ENCODE measurements around the gene PLEKHG4B. TPM values are rescaled to one million over a fixed set of nuclear protein-coding genes. Genes with fewer than 3 reads are reported as not detected.

The PLEKHG4B gene
- polyA plus RNA-seq, 1 donor (not counting 4 experiments of a cell fraction or from before 2014, with no cell fraction given) = not detected

DNA sequence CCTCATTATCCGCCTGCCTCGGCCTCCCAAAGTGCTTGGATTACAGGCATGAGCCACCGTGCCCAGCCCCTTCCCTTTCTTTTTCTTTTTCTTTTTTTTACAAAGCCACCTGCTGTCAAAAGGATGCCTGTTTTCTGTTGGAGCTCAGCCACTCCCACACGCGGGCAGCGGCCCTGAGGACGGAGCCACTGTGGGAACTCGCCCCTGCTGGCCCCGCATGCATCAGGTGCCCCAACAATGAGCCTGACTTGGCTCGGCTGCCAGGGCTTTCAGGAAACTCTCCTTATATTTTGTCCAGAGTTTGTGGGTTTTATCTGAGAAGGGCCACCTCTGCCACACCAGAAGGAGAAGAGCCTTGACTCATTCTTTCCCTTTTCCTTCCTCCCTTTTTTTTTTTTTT is 62.3 kb downstream of the PLEKHG4B start:
- Histone ChIP-seq H2AFZ (ENCODE audit: control insufficient read depth, low read length) (no peak overlapping the region), H3K79me2 (ENCODE audit: control insufficient read depth, insufficient read depth, low read length) (no peaks in the 10 kb centered on the region), H4K20me1 (ENCODE audit: control insufficient read depth, extremely low read depth, insufficient read depth, low read length) (no peaks in the 10 kb centered on the region), H3K9me1 (ENCODE audit: control insufficient read depth, extremely low read depth, insufficient read depth, low read length) (no peaks in the 10 kb centered on the region), H3K9ac (ENCODE audit: control insufficient read depth, extremely low read depth, insufficient read depth, low read length) (no peak overlapping the region), H3K4me1 (ENCODE audit: control insufficient read depth, extremely low read depth, insufficient read depth, low read length) (no peaks in the 10 kb centered on the region), H3K27me3 (ENCODE audit: control insufficient read depth, extremely low read depth, insufficient read depth, low read length) (no peaks in the 10 kb centered on the region), H3K4me2 (ENCODE audit: control insufficient read depth, extremely low read depth, insufficient read depth, low read depth, low read length) (no peak overlapping the region), H3K36me3 (ENCODE audit: control insufficient read depth in 2 of 2, extremely low read depth in 1 of 2, insufficient read depth in 2 of 2, low read length in 2 of 2) (no peaks in the 10 kb centered on the region), H3K9me3 (ENCODE audit: control insufficient read depth, low read depth, low read length) (no peaks in the 10 kb centered on the region), H3K4me3 (ENCODE audit: control insufficient read depth in 2 of 3, extremely low read depth in 1 of 3, insufficient read depth in 2 of 3, low read depth in 1 of 3, low read length in 3 of 3) (no peak overlapping the region), H3K27ac (ENCODE audit: control insufficient read depth, insufficient read depth, low read length) (no peak overlapping the region)
- dilution Hi-C loops (cut with MboI; ENCODE audit: extremely low pct_ligation_motif_present, low sequenced_read_pairs) = no loop called here
- no peak for DNase-seq (ENCODE audit: low read depth, low spot score)
- no peak for TF ChIP-seq EZH2 (IDR thresholded peaks at IDR 0.05; ENCODE audit: low read length)
- TF ChIP-seq, protein P1, sequence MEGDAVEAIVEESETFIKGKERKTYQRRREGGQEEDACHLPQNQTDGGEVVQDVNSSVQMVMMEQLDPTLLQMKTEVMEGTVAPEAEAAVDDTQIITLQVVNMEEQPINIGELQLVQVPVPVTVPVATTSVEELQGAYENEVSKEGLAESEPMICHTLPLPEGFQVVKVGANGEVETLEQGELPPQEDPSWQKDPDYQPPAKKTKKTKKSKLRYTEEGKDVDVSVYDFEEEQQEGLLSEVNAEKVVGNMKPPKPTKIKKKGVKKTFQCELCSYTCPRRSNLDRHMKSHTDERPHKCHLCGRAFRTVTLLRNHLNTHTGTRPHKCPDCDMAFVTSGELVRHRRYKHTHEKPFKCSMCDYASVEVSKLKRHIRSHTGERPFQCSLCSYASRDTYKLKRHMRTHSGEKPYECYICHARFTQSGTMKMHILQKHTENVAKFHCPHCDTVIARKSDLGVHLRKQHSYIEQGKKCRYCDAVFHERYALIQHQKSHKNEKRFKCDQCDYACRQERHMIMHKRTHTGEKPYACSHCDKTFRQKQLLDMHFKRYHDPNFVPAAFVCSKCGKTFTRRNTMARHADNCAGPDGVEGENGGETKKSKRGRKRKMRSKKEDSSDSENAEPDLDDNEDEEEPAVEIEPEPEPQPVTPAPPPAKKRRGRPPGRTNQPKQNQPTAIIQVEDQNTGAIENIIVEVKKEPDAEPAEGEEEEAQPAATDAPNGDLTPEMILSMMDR (optimal IDR thresholded peaks at IDR 0.05 in 1 of 3, IDR thresholded peaks at IDR 0.05 in 1 of 3, conservative IDR thresholded peaks at IDR 0.05 in 1 of 3; ENCODE audit: extremely low read depth in 1 of 3, insufficient read depth in 2 of 3, low read length in 3 of 3) = no peak
- FAIRE-seq = no peak

GRCh38 chr5:154826-155225 is 62.9 kb downstream of the PLEKHG4B start:
- dilution Hi-C loops (cut with MboI; ENCODE audit: extremely low pct_ligation_motif_present, low sequenced_read_pairs) = no loop called here
- H3K79me2 ChIP-seq (ENCODE audit: control insufficient read depth, insufficient read depth, low read length) = no peaks in the 10 kb centered on the region
- H3K4me2 ChIP-seq (ENCODE audit: control insufficient read depth, extremely low read depth, insufficient read depth, low read depth, low read length) = no peak overlapping the region
- no peaks in the 10 kb centered on the region for H3K36me3 ChIP-seq (ENCODE audit: control insufficient read depth in 2 of 2, extremely low read depth in 1 of 2, insufficient read depth in 2 of 2, low read length in 2 of 2)
- H3K9me1 ChIP-seq (ENCODE audit: control insufficient read depth, extremely low read depth, insufficient read depth, low read length) = no peaks in the 10 kb centered on the region
- no peaks in the 10 kb centered on the region for H3K4me1 ChIP-seq (ENCODE audit: control insufficient read depth, extremely low read depth, insufficient read depth, low read length)
- H3K27me3 ChIP-seq (ENCODE audit: control insufficient read depth, extremely low read depth, insufficient read depth, low read length) = no peaks in the 10 kb centered on the region
- no peaks in the 10 kb centered on the region for H3K9me3 ChIP-seq (ENCODE audit: control insufficient read depth, low read depth, low read length)
- H3K27ac ChIP-seq (ENCODE audit: control insufficient read depth, insufficient read depth, low read length) = no peak overlapping the region
- FAIRE-seq (no peak), DNase-seq (ENCODE audit: low read depth, low spot score) (no peak)
- H3K9ac ChIP-seq (ENCODE audit: control insufficient read depth, extremely low read depth, insufficient read depth, low read length) = no peak overlapping the region
- TF ChIP-seq EZH2 (IDR thresholded peaks at IDR 0.05; ENCODE audit: low read length) = no peak
- TF ChIP-seq, protein P1 (optimal IDR thresholded peaks at IDR 0.05 in 1 of 3, IDR thresholded peaks at IDR 0.05 in 1 of 3, conservative IDR thresholded peaks at IDR 0.05 in 1 of 3; ENCODE audit: extremely low read depth in 1 of 3, insufficient read depth in 2 of 3, low read length in 3 of 3) = no peak
- no peak overlapping the region for H2AFZ ChIP-seq (ENCODE audit: control insufficient read depth, low read length)
- H4K20me1 ChIP-seq (ENCODE audit: control insufficient read depth, extremely low read depth, insufficient read depth, low read length) = no peaks in the 10 kb centered on the region
- no peak overlapping the region for H3K4me3 ChIP-seq (ENCODE audit: control insufficient read depth in 2 of 3, extremely low read depth in 1 of 3, insufficient read depth in 2 of 3, low read depth in 1 of 3, low read length in 3 of 3)

Measured in keratinocyte (primary cell).